Epithelial cell of esophagus (primary cell): ENCODE results near the gene FAM120C.

Experiments
- DNase-seq: peaks from one replicate; pipeline ENCODE4 v3.0.0; 2010; ENCODE audit warnings: low read depth
- H3K4me3 ChIP-seq: 2 replicates; pipeline ENCODE4 v1.5.1; 2011; ENCODE audit warnings: mild to moderate bottlenecking, low read length, control low read depth
- TF ChIP-seq, protein P1 (sequence below): IDR thresholded peaks from 2 replicates; pipeline ENCODE4 v1.5.1; 2011; ENCODE audit warnings: low read depth, mild to moderate bottlenecking, low read length, control low read depth, inconsistent platforms; ENCODE audit not compliant: insufficient read depth; ENCODE audit errors: missing control alignments

FAM120C gene

GRCh38 chrX:54178100-54178940, 4.7 kb downstream of the FAM120C start:
- TF ChIP-seq, protein P1, sequence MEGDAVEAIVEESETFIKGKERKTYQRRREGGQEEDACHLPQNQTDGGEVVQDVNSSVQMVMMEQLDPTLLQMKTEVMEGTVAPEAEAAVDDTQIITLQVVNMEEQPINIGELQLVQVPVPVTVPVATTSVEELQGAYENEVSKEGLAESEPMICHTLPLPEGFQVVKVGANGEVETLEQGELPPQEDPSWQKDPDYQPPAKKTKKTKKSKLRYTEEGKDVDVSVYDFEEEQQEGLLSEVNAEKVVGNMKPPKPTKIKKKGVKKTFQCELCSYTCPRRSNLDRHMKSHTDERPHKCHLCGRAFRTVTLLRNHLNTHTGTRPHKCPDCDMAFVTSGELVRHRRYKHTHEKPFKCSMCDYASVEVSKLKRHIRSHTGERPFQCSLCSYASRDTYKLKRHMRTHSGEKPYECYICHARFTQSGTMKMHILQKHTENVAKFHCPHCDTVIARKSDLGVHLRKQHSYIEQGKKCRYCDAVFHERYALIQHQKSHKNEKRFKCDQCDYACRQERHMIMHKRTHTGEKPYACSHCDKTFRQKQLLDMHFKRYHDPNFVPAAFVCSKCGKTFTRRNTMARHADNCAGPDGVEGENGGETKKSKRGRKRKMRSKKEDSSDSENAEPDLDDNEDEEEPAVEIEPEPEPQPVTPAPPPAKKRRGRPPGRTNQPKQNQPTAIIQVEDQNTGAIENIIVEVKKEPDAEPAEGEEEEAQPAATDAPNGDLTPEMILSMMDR: no peak
- no peak overlapping the region for H3K4me3 ChIP-seq
- DNase-seq: peak; percentile 72

DNA sequence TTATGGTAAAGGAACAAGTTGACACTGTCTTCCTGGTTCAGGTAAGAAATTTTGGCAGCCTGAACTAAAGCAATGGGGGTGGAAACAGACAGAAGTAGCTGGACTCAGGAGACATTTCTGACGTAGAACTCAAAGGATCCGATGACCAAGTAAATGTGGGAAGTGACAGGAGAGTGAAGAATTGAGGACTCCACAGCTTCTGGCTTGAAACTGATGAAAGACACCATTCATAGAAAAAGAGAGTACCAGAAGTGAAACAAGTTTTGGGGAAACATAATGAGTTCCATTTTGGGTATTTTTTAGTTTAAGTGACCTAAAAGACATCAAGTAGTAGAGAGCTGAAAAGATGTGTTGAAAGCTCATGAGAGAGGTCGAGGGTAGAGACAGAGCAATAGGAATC, 5.7 kb downstream of the FAM120C start:
- H3K4me3 ChIP-seq: no peak overlapping the region

GRCh38 chrX:54173791-54174190, 9.3 kb downstream of the FAM120C start:
- no peak for DNase-seq
- TF ChIP-seq, protein P1: no peak

More for the DNA sequence above, 5.7 kb downstream of the FAM120C start:
- TF ChIP-seq, protein P1: no peak
- no peak for DNase-seq

GRCh38 chrX:54172455-54172854, 10.6 kb downstream of the FAM120C start:
- H3K4me3 ChIP-seq: no peak overlapping the region
- TF ChIP-seq, protein P1: no peak
- peak; percentile 43 for DNase-seq

More at GRCh38 chrX:54173791-54174190, 9.3 kb downstream of the FAM120C start:
- no peak overlapping the region for H3K4me3 ChIP-seq

DNA sequence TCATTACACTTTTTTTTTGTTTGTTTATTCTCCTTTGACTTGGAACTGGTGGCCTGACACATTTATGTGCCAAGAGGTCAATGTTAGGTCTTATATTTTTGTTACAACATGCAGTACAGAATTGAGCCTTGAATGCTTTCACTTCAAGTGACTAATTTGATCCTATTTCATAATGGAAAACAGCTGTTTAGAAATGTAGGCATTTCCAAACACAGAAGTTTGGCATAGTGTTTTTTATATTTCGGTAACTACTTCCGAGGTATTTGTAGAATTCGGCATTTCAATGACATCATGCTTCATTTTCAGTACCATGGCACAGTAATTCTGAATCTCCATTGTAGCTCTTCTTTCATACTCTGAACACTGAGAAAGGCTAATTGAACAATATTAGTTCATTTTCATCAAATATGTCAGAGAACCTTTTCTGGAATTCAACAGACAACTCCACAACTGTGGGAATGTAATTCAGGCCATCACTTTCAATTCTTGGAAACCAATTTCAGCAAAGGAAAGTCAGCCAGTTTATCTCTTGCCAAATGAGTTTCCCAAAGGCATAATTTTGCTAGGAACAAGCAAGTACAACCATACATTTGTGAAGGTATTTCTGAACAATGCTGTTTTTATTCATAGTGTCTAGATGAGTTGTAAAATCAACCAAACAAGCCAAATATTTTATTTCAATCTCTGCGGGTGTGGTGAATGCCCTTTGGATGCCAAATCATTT, 11.4 kb downstream of the FAM120C start:
- peak; percentile 39 for DNase-seq
- TF ChIP-seq, protein P1: no peak
- H3K4me3 ChIP-seq: no peak overlapping the region

GRCh38 chrX:54171091-54171490, 12.0 kb downstream of the FAM120C start:
- DNase-seq: no peak
- TF ChIP-seq, protein P1: no peak
- H3K4me3 ChIP-seq: no peak overlapping the region
